DMS114 treated with DMSO at 0.1 percent for 48 hours (cell line): ENCODE results near the gene BRIP1.
"Not testable (repeated sequence)": the region's sequence is repeated elsewhere in the genome, so short reads cannot be mapped to it uniquely, and the experiment has no call there.

Experiments
- DNase-seq: peaks from one replicate; lab custom pipeline; 2025; ENCODE audit not compliant: unreplicated experiment; lab: John Stamatoyannopoulos, UW

Gene BRIP1

DNA sequence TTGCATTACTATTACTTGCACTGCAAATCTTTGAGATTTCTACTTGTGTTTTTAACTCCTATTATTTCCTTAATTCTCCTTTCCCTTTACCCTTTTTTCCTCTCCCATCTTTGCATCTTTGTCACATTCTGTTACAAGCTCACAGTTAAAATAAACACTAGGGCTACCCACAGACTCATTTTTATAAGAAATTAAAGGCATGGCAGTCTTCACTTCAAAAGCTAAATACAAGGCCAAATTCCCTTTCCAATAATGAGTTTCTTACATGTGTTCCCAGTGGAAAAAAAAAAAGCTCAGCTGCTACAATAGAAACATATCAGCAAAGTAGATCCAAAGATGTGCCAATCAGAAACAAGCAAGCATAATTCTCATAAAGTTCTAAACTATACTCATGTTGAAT, 3.7 kb upstream of the BRIP1 start:
- DNase-seq: no peak

DNA sequence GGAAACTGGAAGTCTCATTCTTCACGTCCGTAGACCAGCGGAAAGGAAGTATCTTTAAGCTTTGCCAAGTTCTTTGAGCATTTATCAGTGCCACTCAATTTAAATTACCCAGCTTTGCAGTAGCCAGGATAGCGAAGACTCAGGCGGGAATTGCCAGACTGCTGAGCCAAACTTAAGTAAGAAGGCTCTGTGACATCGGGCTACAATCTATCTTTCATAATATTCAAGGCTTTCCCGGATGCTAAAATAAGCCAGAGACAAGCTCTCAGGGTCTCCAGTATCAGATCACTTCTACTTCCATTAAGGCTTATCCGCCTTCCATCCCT, 436 bp upstream of the BRIP1 start:
- no peak for DNase-seq

- no peak for DNase-seq
Measured at GRCh38 chr17:61862105-61862574, 1.2 kb downstream of the BRIP1 start.

- not testable (repeated sequence) for DNase-seq
Measured at GRCh38 chr17:61860397-61860796, 2.9 kb downstream of the BRIP1 start.

DNA sequence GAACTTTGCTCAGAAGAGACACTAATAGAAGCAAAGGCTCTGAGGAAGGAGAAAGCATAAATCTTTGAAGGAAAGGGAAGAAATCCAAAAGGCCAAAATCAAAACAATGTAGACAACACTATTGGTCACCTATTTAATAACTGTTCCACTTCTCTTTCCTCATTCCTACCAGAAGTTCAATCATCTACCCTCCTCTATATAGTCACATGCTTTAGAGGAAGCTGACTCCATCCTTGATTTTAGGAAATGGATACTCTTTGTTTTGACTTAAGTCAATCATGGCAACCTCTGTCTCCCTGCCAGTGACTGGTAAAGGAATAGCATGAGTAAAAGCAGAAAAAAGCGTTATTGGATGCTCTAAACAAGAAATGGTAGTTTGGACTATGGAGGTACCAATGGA, 7.3 kb downstream of the BRIP1 start:
- DNase-seq: no peak

GRCh38 chr17:61852857-61853256, 10.5 kb downstream of the BRIP1 start:
- no peak for DNase-seq

- DNase-seq: no peak
Measured at GRCh38 chr17:61849674-61850073, 13.7 kb downstream of the BRIP1 start.

DNA sequence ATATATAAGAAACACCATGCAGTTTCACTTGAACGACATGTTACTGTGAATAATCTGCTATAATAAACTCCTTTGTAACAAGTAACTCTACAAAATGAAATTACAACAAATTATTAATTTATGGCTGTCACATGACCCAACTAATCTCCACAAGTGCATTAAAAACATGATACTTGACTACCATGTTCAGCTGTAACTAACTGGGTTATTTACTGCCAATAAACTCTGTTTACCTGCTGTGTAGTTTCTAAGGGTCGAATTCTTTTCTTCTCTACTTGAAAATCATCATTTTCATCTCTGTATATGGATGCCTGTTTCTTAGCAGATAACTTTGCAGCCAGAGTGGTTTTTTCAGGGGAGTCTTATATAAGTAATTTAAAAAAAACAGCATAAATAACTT, 14.4 kb downstream of the BRIP1 start:
- DNase-seq: no peak

DNA sequence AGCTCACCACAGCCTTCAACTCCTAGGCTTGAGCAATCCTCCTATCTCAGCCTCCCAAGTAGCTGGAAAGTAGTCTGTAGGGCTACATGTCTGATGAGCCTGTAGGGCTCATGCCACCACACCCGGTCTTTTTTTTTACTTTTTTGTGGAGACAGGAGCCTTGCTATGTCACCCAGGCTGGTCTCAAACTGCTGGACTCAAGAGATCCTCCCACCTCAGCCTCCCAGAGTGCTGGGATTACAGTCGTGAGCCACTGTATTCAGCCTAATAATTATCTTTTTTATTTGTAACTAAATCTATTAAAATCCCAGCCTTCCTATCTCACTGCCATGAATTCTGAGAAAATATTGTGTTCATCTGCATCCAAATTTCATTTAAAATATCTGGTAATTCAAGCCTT, 15.1 kb downstream of the BRIP1 start:
- no peak for DNase-seq

GRCh38 chr17:61847659-61848058, 15.7 kb downstream of the BRIP1 start:
- DNase-seq: no peak

DNA sequence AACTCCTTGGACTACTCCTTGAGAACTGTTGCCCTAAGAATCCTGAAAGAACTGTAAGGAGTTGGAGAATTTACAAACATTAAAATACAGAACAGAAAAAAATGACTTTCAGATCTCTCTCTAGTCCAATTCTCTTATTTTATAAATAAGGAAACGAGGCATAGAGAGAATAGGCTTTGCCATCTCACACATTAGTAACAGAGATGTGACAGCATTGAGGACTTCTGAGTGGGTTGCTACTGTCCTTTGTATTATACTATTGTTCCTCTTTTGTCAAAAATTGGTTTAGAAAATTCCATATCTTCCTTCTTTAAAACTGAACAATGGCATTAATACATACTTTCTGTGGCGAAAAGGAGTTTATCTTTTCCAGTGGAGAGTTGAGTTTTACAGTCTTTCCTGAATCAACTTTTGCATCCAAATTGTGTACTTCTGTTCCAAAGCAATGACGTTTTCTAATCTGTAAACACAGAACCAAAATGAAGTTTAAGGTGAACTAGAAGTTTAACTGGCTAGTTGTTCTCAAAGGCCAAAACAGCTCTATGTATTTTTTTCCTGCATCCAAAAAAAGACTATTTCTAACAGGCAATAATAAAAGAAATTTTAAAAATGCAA, 16.5 kb downstream of the BRIP1 start:
- no peak for DNase-seq

- no peak for DNase-seq
Measured at GRCh38 chr17:61846088-61846487, 17.2 kb downstream of the BRIP1 start.

- no peak for DNase-seq
Measured at GRCh38 chr17:61843435-61843834, 19.9 kb downstream of the BRIP1 start.

DNA sequence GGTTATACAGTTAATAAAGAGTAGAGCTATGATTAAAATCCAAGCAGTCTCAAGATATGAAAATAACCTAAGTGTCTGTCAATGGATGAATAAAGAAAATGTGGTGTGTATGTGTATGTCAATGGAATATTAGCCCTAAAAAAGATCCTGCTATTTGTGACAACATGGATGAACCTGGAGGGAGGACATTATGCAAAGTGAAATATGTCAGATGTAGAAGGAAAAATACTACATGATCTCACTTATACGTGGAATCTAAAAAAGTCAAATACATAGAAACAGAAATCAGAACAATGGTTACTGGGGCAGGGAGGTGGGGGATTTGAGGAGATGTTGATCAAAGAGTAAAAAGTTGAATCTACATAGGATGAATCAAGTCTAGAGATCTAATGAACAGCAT, 20.4 kb downstream of the BRIP1 start:
- DNase-seq: no peak

- DNase-seq: no peak
Measured at GRCh38 chr17:61839300-61839786, 24.0 kb downstream of the BRIP1 start.

GRCh38 chr17:61837175-61838051, 25.9 kb downstream of the BRIP1 start:
- DNase-seq: peak; percentile 36

- no peak for DNase-seq
Measured at GRCh38 chr17:61836266-61837174, 26.8 kb downstream of the BRIP1 start.

DNA sequence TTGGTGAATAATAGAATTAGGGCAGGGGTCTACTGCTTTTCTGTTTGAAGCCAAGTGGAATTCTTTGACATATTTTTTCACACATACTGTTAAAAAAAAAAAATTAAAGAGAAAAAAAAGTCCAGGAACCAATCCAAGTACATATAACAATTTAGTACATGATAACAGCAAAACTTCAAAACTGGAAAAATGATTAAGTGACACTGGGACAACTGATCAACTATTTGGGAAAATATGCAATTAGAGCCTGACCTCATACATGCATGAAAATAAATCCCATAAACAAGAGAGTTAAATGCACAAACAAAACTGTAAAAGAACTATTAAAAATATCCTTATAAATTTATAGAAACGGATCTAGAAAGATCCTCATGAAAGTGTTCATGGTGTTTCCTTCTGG, 27.7 kb downstream of the BRIP1 start:
- DNase-seq: no peak

- no peak for DNase-seq
Measured at GRCh38 chr17:61834610-61835009, 28.7 kb downstream of the BRIP1 start.

DNA sequence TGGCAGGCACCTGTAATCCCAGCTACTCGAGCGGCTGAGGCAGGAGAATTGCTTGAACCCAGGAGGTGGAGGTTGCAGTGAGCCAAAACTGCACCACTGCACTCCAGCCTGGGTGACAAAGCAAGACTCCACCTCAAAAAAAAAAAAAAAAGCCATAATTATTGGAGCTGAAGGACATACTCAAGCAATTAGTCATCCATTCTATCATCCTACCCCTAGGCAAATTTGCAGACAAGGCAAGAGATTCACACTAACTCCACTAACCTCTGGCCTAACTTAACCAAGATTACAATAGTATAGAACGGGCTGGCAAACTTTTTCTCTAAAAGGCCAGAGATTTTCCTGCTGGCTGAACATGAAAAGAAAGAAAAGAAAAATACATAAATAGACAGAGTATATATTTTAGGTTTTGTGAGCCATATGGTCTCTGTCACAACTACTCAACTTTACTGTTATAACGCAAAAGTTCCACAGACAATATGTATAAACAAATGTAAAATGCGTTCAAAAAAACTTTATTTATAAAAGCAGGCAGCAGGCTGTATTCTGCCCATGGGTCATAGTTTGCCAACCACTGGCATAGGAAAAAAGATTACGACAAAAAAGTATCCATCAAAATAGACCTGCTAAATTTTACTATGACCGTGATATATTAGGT, 29.7 kb downstream of the BRIP1 start:
- no peak for DNase-seq

DNA sequence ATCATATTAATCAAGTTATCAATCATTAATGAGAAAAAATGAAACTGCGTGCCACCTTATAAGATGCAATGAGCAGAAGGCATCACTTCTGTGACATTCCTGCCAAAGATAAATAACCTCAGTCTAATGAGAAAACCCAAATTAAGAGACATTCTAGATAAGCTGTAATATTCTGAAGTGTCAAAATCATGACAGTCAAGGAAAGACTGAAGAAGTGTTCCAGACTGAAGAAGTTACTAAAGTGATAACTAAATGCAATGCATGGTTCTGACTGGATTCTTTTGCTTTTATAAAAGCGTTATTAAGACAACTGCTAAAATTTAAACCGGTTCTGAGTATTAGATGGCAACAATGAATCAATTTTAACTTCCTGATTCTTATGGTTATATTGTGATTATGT, 30.9 kb downstream of the BRIP1 start:
- no peak for DNase-seq
